Measurements from ENCODE around the gene KCNQ1.

The KCNQ1 gene

DNA sequence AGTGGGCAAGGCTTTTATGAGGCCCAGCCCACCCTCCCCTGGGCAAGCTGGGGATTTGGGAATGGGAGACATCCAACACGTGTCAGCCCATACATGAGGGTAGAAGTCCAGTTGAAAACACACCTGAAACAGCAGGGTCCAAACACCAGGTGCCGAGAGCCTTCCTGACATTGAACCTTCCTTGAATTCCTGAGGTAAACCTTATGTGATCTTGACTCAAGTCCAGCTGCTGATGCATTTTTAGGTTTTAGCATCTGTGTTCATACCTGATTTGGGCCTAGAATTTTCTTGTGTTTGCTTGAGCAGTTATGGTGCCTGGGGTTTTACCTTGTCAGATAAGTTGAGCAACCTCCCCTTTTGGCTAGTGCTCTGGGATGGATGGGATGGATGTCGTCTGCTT lies 374.5 kb downstream of the KCNQ1 start:
- no peak for FAIRE-seq

DNA sequence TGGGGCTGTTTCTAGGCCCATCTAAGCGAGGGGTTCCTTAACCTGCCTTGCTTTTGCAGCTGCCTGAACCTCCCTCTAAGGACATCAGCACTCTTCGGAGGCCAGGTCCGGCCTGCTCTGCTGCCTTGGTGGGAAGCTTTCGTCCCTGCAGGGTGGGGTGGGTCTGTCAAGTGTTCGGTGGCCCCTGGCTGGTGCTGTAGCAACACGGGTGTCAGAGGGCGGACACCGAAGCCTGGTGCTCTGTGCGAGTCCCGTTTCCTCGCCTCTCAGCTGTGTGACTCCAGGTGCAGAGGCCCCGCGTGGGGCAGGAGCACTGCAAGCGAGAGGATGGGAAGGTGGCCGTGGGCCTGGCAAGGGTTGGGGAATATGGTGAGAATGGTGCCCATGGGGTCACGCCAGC lies 376.2 kb downstream of the KCNQ1 start:
- FAIRE-seq (no peak), DNase-seq (ENCODE audit: insufficient read length, low spot score) (no peak)
- TF ChIP-seq, protein P1, sequence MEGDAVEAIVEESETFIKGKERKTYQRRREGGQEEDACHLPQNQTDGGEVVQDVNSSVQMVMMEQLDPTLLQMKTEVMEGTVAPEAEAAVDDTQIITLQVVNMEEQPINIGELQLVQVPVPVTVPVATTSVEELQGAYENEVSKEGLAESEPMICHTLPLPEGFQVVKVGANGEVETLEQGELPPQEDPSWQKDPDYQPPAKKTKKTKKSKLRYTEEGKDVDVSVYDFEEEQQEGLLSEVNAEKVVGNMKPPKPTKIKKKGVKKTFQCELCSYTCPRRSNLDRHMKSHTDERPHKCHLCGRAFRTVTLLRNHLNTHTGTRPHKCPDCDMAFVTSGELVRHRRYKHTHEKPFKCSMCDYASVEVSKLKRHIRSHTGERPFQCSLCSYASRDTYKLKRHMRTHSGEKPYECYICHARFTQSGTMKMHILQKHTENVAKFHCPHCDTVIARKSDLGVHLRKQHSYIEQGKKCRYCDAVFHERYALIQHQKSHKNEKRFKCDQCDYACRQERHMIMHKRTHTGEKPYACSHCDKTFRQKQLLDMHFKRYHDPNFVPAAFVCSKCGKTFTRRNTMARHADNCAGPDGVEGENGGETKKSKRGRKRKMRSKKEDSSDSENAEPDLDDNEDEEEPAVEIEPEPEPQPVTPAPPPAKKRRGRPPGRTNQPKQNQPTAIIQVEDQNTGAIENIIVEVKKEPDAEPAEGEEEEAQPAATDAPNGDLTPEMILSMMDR (IDR thresholded peaks at IDR 0.05; ENCODE audit: insufficient read depth, missing control alignments): no peak

More for the DNA sequence above, 374.5 kb downstream of the KCNQ1 start:
- DNase-seq (ENCODE audit: insufficient read length, low spot score): no peak
- TF ChIP-seq, protein P1 (IDR thresholded peaks at IDR 0.05; ENCODE audit: insufficient read depth, missing control alignments): no peak

- FAIRE-seq (no peak), DNase-seq (ENCODE audit: insufficient read length, low spot score) (no peak)
- TF ChIP-seq, protein P1 (IDR thresholded peaks at IDR 0.05; ENCODE audit: insufficient read depth, missing control alignments): no peak
Observed at GRCh38 chr11:2821891-2822290, 377.1 kb downstream of the KCNQ1 start.

DNA sequence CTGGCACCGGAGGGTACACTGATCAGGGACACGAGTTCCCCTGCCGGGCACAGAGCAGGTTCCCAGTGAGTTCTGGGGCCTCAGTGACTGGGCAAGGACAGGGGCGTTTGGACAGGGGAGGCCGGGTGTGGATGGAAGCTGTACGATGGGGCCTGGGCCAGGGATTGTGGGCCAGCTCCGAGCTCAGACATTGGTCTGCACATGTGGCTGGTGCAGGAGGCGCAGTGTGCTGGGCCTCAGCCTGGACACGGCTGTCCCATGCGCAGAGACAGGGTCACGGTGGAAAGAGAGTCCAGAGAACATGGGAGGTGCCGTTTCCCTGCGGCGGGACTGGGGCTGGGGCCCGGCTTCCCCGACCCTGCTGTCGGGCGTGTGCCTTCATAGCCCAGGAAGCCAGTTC lies 380.0 kb downstream of the KCNQ1 start:
- DNase-seq (ENCODE audit: insufficient read length, low spot score) (no peak), FAIRE-seq (no peak)
- TF ChIP-seq, protein P1 (IDR thresholded peaks at IDR 0.05; ENCODE audit: insufficient read depth, missing control alignments): no peak

GRCh38 chr11:2825261-2825888 lies 380.6 kb downstream of the KCNQ1 start:
- TF ChIP-seq, protein P1 (IDR thresholded peaks at IDR 0.05; ENCODE audit: insufficient read depth, missing control alignments): no peak
- FAIRE-seq: no peak

GRCh38 chr11:2825889-2826678 lies 381.3 kb downstream of the KCNQ1 start:
- DNase-seq (ENCODE audit: insufficient read length, low spot score) (no peak), FAIRE-seq (no peak)
- TF ChIP-seq, protein P1 (IDR thresholded peaks at IDR 0.05; ENCODE audit: insufficient read depth, missing control alignments): no peak

More at GRCh38 chr11:2825261-2825888, 380.6 kb downstream of the KCNQ1 start:
- DNase-seq (ENCODE audit: insufficient read length, low spot score): no peak

DNA sequence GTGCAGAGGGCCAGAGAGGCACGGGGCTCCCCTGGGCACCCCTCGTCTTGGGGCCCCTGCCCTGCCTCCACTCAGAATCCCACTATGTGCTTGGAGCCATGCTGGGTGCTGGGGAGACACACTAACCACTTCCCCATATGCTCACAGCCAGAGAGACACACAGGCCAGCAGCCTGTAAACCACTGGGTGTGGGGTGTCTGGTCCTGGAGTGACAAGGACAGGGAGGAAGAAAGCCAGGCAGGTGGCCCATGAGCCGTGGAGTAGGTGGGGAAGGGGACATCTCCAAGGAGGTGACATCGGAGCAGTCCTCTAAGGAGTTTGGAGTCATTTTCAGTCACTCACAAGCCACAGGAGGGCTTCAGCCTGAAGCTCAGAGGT lies 381.9 kb downstream of the KCNQ1 start:
- FAIRE-seq (no peak), DNase-seq (ENCODE audit: insufficient read length, low spot score) (no peak)
- TF ChIP-seq, protein P1 (IDR thresholded peaks at IDR 0.05; ENCODE audit: insufficient read depth, missing control alignments): no peak
